IMR-90 (cell line): Measurements from ENCODE around the gene CRTAC1. TPM values are rescaled to one million over a fixed set of nuclear protein-coding genes. Genes with fewer than 3 reads are reported as not detected.

Source experiments
- ATAC-seq: fragments of 200-7000 bp; cut with Tn5 transposase; 2 replicates; pipeline ENCODE4 v1.9.1; 2020; ENCODE audit warnings: low read depth, mild to moderate bottlenecking, moderate library complexity
- BruUV-seq: library from RNA; stranded (reverse); fragments of 400-500 nt; replicated peaks from 2 replicates; lab custom pipeline; 2021; lab: Mats Ljungman, UMichigan
- CTCF ChIA-PET: fragments of 300-600 bp; formaldehyde crosslinking; extraction: SDS; loops from one replicate; lab custom pipeline; 2021; ENCODE audit warnings: antibody characterized with exemption; lab: Yijun Ruan, JAX
- POLR2A ChIA-PET: fragments of 300-600 bp; sonication (Branson Sonifier 250); formaldehyde crosslinking; loops from one replicate; lab custom pipeline; 2022; ENCODE audit warnings: antibody characterized with exemption; ENCODE audit not compliant: unreplicated experiment; lab: Charles Lee
- DNase-seq: peaks from one replicate; pipeline ENCODE4 v3.0.0; 2013
- H2AFZ ChIP-seq: replicated peaks from 2 replicates; pipeline ENCODE3; 2013; ENCODE audit warnings: low read length, mild to moderate bottlenecking; ENCODE audit not compliant: poor library complexity
- H2AK5ac ChIP-seq: 2 replicates; pipeline ENCODE4 v1.6.1; 2013; ENCODE audit warnings: low read depth, low read length, inconsistent platforms
- H2AK9ac ChIP-seq: replicated peaks from 2 replicates; pipeline ENCODE3; 2013; ENCODE audit warnings: mild to moderate bottlenecking, low read depth, low read length, moderate library complexity; ENCODE audit not compliant: poor library complexity
- H2BK120ac ChIP-seq: 2 replicates; pipeline ENCODE4 v1.6.1; 2013; ENCODE audit warnings: low read depth, low read length, inconsistent platforms
- H2BK15ac ChIP-seq: 3 replicates; pipeline ENCODE4 v1.6.1; 2013; ENCODE audit warnings: low read depth, low read length, inconsistent platforms
- H2BK20ac ChIP-seq: 2 replicates; pipeline ENCODE4 v1.6.1; 2013; ENCODE audit warnings: low read depth, mild to moderate bottlenecking, inconsistent platforms, low read length, moderate library complexity
- H2BK5ac ChIP-seq: 2 replicates; pipeline ENCODE4 v1.6.1; 2013; ENCODE audit warnings: mild to moderate bottlenecking, low read depth, low read length, inconsistent platforms; ENCODE audit not compliant: poor library complexity, severe bottlenecking
- H3K14ac ChIP-seq: replicated peaks from 2 replicates; pipeline ENCODE4 v1.6.1; 2013; ENCODE audit warnings: low read depth, low read length, inconsistent platforms
- H3K18ac ChIP-seq: 2 replicates; pipeline ENCODE4 v1.6.1; 2013; ENCODE audit warnings: low read depth, low read length, control low read depth
- H3K23ac ChIP-seq: 2 replicates; pipeline ENCODE4 v1.6.1; 2013; ENCODE audit warnings: low read depth, low read length, inconsistent platforms
- H3K27ac ChIP-seq: 2 replicates; pipeline ENCODE4 v1.5.1; 2013; ENCODE audit warnings: mild to moderate bottlenecking, control low read depth, low read length; ENCODE audit not compliant: insufficient read depth
- H3K27me3 ChIP-seq: 2 replicates; pipeline ENCODE4 v1.6.1; 2013; ENCODE audit warnings: low read length; ENCODE audit not compliant: control insufficient read depth, insufficient read depth
- H3K36me3 ChIP-seq: 2 replicates; pipeline ENCODE4 v1.6.1; 2013; ENCODE audit warnings: low read length, mixed read lengths; ENCODE audit not compliant: control insufficient read depth, insufficient read depth
- H3K4ac ChIP-seq: 2 replicates; pipeline ENCODE4 v1.6.1; 2013; ENCODE audit warnings: low read depth, low read length, inconsistent platforms
- H3K4me1 ChIP-seq: 2 replicates; pipeline ENCODE4 v1.6.1; 2013; ENCODE audit warnings: low read length, mixed read lengths; ENCODE audit not compliant: control insufficient read depth, insufficient read depth
- H3K4me2 ChIP-seq: 2 replicates; pipeline ENCODE4 v1.6.1; 2013; ENCODE audit warnings: low read depth, mild to moderate bottlenecking, control low read depth, low read length, moderate library complexity
- H3K4me3 ChIP-seq: 2 replicates; pipeline ENCODE4 v1.5.1; 2013; ENCODE audit warnings: low read depth, mild to moderate bottlenecking, control low read depth, low read length, moderate library complexity; ENCODE audit not compliant: insufficient read depth
- H3K56ac ChIP-seq: 2 replicates; pipeline ENCODE4 v1.6.1; 2013; ENCODE audit warnings: low read length, inconsistent platforms; ENCODE audit not compliant: insufficient read depth; ENCODE audit errors: extremely low read depth
- H3K79me1 ChIP-seq, 2 experiments: 2 replicates each; pipeline ENCODE4 v1.6.1; 2013; ENCODE audit warnings: low read length in 2 of 2, inconsistent platforms in 1 of 2, low read depth in 1 of 2
- H3K9ac ChIP-seq: 2 replicates; pipeline ENCODE4 v1.6.1; 2013; ENCODE audit warnings: low read depth, low read length, control low read depth
- H3K9me1 ChIP-seq: 2 replicates; pipeline ENCODE4 v1.6.1; 2013; ENCODE audit warnings: low read length, inconsistent platforms; ENCODE audit not compliant: insufficient read depth
- H3K9me3 ChIP-seq: 2 replicates; pipeline ENCODE4 v1.6.1; 2013; ENCODE audit warnings: low read length; ENCODE audit not compliant: control insufficient read depth, insufficient read depth
- H4K20me1 ChIP-seq: 2 replicates; pipeline ENCODE4 v1.6.1; 2013; ENCODE audit warnings: low read length, inconsistent platforms; ENCODE audit not compliant: insufficient read depth
- H4K5ac ChIP-seq: 2 replicates; pipeline ENCODE4 v1.6.1; 2013; ENCODE audit warnings: mild to moderate bottlenecking, low read depth, low read length, control low read depth
- H4K8ac ChIP-seq, 2 experiments: 2 replicates each; pipeline ENCODE4 v1.6.1; 2013; ENCODE audit warnings: low read depth in 2 of 2, low read length in 2 of 2, control low read depth in 1 of 2, inconsistent platforms in 1 of 2
- H4K91ac ChIP-seq: 2 replicates; pipeline ENCODE4 v1.6.1; 2013; ENCODE audit warnings: low read depth, low read length, inconsistent platforms; ENCODE audit not compliant: insufficient read depth
- BHLHE40 ChIP-seq: fragments of 150-350 bp; IDR thresholded peaks from 2 replicates; pipeline ENCODE4 v1.6.1; 2016; ENCODE audit warnings: mild to moderate bottlenecking, low read depth, low read length
- CTCF ChIP-seq: conservative IDR thresholded peaks from 2 replicates; pipeline ENCODE4 v1.5.1; 2012; ENCODE audit warnings: mild to moderate bottlenecking, low read depth, low read length, improper control_type of control experiment
- ELK1 ChIP-seq: fragments of 150-350 bp; IDR thresholded peaks from 2 replicates; pipeline ENCODE4 v1.6.1; 2016; ENCODE audit warnings: low read depth, mild to moderate bottlenecking, low read length, moderate library complexity, borderline replicate concordance
- MAFK ChIP-seq: IDR thresholded peaks from 2 replicates; pipeline ENCODE4 v1.6.1; 2012; ENCODE audit warnings: low read depth, low read length, improper control_type of control experiment
- RAD21 ChIP-seq: IDR thresholded peaks from 2 replicates; pipeline ENCODE4 v1.6.1; 2012; ENCODE audit warnings: low read length, improper control_type of control experiment
- SMC3 ChIP-seq: fragments of 150-350 bp; IDR thresholded peaks from 2 replicates; pipeline ENCODE4 v1.6.1; 2016; ENCODE audit warnings: low read depth, mild to moderate bottlenecking, antibody characterized with exemption, low read length, moderate library complexity
- WGBS, 2 experiments: methylation state at CpG; one replicate each; pipeline versions ENCODE4 v1.1.5 to v1.1.7; 2013; ENCODE audit warnings: missing lambda C conversion rate in 2 of 2; ENCODE audit not compliant: insufficient read length in 1 of 2; ENCODE audit errors: extremely low coverage in 2 of 2; 5-methylcytosine and 5-hydroxymethylcytosine counted together
- dilution Hi-C: fragments of 300-500 bp; cut with HindIII; formaldehyde crosslinking; loops from one replicate; pipeline ENCODE4 v1.14.3; 2018; ENCODE audit warnings: low sequenced_read_pairs; ENCODE audit not compliant: unreplicated experiment
- in situ Hi-C: fragments of 300-500 bp; cut with MboI; formaldehyde crosslinking; loops from 3 replicates; pipeline ENCODE4 v1.14.3; 2019; ENCODE audit warnings: low sequenced_read_pairs, inconsistent platforms, mixed read lengths
- intact Hi-C: fragments of 100-400 bp; cut with micrococcal nuclease; formaldehyde crosslinking; loops from 2 replicates; pipeline ENCODE4 v1.10.0; 2022
- polyA plus RNA-seq, 3 experiments: library from polyadenylated mRNA; depleted of rRNA; stranded (reverse); fragments of >200 nt; gene quantifications; 2 replicates each; pipeline ENCODE4 v1.2.3, GENCODE V29; 2012; ENCODE audit warnings: low replicate concordance in 1 of 3
- total RNA-seq: library from RNA; depleted of rRNA; stranded (reverse); fragments of >200 nt; gene quantifications from 2 replicates; pipeline ENCODE4 v1.2.3, GENCODE V29; 2012

Gene CRTAC1
- total and polyA plus RNA-seq, 2 of the 4 experiments (the other 2 are of a cell fraction) = not detected

GRCh38 chr10:98030093-98030821, at the start of gene CRTAC1 (continued):
- no peak for TF ChIP-seq BHLHE40
- no peak for TF ChIP-seq MAFK
- no peak for TF ChIP-seq RAD21

DNA sequence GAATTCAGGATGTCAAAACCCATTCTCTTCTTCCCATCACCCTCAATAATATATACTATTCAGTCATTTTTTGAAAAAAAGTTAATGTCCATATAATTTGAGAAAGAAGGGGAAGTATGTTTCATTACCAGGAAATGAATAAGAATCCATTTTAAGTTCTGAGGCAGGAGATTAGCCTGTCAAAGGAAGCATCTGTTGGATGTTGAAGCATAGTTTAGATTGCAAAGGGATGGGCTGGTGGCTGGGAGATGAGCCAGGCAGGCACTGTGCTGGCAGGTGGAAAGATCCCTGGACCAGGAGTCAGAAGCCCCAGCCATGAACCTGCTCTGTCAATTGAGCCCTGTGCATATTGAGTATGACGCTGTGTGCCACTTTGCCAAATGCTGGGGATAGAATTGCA, 48.4 kb upstream of the CRTAC1 start:
- H3K18ac ChIP-seq = no peak overlapping the region
- TF ChIP-seq ELK1 = no peak
- TF ChIP-seq CTCF = no peak
- TF ChIP-seq SMC3 = no peak
- H3K14ac ChIP-seq = no peak overlapping the region
- H3K27me3 ChIP-seq = 0 out of 2 replicates have a peak, but pooled peaks cover 1% of the 10 kb centered on the region
- no peak overlapping the region for H2BK15ac ChIP-seq
- H4K8ac ChIP-seq = no peak overlapping the region
- in situ Hi-C loops = no loop called here
- no peak overlapping the region for H2AK9ac ChIP-seq
- H3K9me3 ChIP-seq = no peaks in the 10 kb centered on the region
- H3K4ac ChIP-seq = no peak overlapping the region
- DNase-seq = no peak
- H3K4me3 ChIP-seq = no peak overlapping the region
- H3K36me3 ChIP-seq = no peaks in the 10 kb centered on the region
- H3K4me2 ChIP-seq = no peak overlapping the region
- H2AK5ac ChIP-seq = no peak overlapping the region
- H2BK20ac ChIP-seq = no peak overlapping the region
- intact Hi-C loops = no loop called here
- H3K23ac ChIP-seq = no peak overlapping the region
- H4K20me1 ChIP-seq = no peaks in the 10 kb centered on the region
- no CpG with 5 or more reads among the region's 1 CpG for WGBS, 2 experiments
- H3K56ac ChIP-seq = no peak overlapping the region
- no peak for ATAC-seq
- dilution Hi-C loops = no loop called here
- BruUV-seq = no TSS peak
- no peak overlapping the region for H4K5ac ChIP-seq
- H4K91ac ChIP-seq = no peak overlapping the region
- no peak overlapping the region for H2BK120ac ChIP-seq
- no peaks in the 10 kb centered on the region for H3K4me1 ChIP-seq
- H2AFZ ChIP-seq = no peak overlapping the region
- POLR2A ChIA-PET = no interaction called here
- no peaks in the 10 kb centered on the region for H3K79me1 ChIP-seq
- H2BK5ac ChIP-seq = no peak overlapping the region
- no peak overlapping the region for H3K27ac ChIP-seq
- no peak overlapping the region for H3K9ac ChIP-seq
- no peaks in the 10 kb centered on the region for H3K9me1 ChIP-seq
- CTCF ChIA-PET = no interaction called here
